HG03064 (cell line): Measurements from ENCODE around the gene LRG1.
"Not testable (repeated sequence)": the region's sequence is repeated elsewhere in the genome, so short reads cannot be mapped to it uniquely, and the experiment has no call there.

Experiments
- ATAC-seq: cut with Tn5 transposase; IDR thresholded peaks from one replicate; pipeline ENCODE4 v1.9.1; 2021; ENCODE audit warnings: low read depth; ENCODE audit not compliant: unreplicated experiment

LRG1 gene

GRCh38 chr19:4531562-4532165 is 8.2 kb downstream of the LRG1 start:
- no peak for ATAC-seq

- no peak for ATAC-seq
These were observed 9.8 kb downstream of the LRG1 start for GRCh38 chr19:4529924-4530522.

- no peak for ATAC-seq
These were observed 11.0 kb downstream of the LRG1 start for GRCh38 chr19:4528843-4529242.

DNA sequence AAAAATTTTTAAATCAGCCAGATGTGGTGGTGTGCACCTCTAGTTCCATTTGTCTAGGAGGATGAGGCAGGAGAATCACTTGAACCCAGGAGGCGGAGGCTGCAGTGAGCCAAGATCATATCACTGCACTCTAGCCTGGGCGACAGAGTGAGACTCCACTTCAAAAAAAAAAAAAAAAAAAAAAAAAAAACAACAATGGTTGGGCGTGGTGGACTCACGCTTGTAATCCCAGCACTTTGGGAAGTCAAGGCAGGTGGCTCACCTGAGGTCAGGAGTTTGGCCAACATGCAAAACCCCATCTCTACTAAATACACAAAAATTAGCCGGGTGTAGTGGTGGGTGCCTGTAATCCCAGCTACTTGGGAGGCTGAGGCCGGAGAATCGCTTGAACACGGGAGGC is 12.5 kb downstream of the LRG1 start:
- ATAC-seq, result not testable (repeated sequence)

DNA sequence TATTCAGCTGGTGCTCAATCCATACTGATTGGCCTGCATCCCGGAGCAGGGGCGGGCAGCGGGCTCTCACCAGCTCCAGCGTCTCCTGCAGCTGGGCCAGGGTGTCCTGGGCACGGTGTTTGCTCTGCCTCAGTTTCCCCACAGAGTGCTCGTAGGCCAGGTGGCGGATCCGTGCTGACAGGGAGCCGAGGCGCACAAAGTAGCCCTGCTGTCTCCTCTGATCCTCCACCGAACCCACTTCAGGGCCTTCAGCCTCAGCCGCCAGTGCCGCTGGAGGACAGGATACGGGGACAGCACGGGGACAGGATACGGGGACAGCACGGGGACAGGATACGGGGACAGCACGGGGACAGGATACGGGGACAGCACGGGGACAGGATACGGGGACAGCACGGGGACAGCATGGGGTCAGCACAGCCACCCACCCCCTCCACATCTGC is 14.3 kb downstream of the LRG1 start:
- ATAC-seq, result no peak

DNA sequence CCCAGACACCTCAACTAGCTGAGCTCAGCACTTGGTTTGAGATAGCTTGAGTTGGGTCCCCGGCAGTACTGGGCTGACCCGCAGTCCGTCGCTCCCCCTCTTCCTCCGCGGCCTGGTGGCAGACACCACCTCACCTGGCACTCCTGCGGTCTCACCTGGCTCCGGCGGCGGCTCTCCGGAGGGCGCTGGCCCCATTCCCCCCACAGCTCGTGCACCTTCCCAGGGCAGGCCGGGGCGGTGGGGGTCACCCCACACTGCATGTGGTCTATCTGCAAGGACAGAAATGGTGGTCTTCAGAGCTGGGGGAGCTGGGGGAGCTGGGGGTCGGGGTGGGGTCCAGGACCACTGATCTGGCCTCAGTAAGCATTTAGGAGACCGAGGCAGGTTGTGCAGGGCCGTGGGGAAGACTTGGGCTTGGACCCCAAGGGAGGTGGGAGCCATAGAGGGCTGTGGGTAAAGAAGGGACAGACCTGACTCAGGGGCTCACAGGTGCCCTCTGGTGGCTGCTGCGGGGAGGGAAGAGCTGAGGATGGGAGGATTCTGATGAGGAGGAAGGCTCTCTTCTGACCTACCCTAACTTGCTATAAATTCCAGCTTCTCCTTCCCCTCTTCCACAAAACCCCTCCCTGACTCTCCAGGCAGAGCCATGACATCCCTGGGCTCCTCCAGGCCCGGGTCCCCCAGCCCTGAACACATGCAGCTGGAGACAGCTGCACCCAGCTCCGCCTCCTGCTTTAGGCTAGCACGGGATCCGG is 14.9 kb downstream of the LRG1 start:
- no peak for ATAC-seq

DNA sequence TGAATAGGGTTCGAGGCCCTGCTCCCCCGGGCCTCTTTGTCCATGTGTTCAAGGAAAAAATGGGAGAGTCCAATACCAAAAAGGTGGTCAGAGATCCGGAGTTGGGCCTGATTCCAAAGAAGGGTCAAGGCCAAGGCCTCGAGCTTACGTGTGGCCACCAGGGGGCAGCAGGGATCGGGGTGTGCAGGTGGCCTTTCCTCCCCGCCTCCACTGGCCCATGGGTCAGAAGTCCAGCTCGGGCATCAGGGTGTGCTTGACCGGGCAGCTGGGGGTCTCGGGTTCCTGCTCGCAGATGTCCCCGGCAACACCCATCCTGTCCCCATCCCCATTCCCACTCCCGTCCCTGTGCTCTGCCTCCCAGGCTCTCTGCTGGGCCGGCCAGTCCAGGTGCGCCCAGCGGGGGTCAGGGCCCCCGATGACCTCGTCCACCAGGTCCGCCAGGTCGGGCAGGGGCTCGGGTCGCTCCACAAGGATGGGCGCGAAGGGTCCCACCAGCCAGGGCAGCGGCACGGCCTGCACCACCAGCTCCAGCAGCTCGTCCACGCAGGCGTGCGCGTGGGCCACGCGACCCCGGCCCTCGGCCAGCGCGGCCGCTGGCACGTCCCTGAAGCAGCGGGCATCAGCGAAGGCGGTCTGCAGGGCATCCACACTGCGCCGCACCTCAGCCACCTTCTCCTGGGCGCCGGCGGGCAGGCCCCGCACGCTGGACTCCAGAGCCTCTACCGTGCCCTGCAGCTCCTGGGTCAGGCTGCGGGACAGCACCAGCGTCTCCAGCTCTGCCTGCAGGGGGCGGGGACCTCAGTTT is 16.3 kb downstream of the LRG1 start:
- ATAC-seq, result no peak

- no peak for ATAC-seq
These were observed 17.4 kb downstream of the LRG1 start for GRCh38 chr19:4522291-4523002.

DNA sequence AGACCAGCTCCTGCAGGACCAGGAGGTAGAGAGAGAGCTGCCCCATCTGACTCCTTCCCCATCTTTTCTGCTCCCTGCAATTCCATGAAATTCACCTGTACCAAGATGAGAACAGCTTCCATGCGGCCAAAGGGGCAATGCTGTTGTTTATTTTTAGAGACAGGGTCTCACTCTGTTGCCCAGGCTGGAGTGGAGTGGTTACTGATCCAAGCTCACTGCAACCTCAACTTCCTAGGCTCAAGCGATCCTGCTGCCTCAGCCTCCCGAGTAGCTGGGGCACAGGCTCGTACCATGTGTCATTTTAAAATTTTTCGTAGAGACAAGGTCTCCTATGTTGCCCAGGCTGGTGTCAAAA is 18.0 kb downstream of the LRG1 start:
- no peak for ATAC-seq

DNA sequence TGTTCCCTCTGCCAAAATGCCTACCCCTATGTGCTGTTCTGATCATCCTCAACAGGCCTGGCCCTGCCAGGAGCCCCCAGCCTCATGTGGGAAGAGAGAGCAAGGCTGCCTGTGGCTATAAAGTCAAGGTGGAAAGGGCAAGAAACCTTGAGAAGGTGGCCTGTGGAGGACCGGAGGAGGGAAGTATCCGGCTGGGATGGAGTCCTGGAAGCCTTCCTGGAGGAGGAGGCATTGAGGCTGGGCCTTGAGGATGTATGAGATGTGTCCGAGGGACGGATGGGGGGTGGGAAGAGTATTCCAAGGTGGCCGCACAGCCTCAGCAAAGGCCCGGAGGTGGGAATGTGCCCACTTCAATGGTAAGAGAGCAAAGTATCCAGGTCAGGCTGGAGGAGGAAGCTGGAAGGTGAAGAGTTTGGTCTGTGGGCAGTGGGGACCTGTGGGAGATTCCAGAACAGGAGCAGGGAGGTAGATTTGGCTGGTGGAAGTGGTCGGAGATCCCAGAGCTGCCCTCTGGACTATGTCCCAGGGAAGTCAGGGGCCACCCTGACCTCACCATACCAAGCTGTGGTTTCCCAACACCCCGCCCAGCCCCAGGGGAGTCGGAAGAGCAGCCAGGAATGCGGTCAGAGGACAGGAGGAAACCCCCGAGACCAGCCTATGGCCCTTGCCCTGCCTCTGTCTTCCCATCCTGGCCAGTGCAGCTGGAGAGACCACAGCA is 18.5 kb downstream of the LRG1 start:
- no peak for ATAC-seq

DNA sequence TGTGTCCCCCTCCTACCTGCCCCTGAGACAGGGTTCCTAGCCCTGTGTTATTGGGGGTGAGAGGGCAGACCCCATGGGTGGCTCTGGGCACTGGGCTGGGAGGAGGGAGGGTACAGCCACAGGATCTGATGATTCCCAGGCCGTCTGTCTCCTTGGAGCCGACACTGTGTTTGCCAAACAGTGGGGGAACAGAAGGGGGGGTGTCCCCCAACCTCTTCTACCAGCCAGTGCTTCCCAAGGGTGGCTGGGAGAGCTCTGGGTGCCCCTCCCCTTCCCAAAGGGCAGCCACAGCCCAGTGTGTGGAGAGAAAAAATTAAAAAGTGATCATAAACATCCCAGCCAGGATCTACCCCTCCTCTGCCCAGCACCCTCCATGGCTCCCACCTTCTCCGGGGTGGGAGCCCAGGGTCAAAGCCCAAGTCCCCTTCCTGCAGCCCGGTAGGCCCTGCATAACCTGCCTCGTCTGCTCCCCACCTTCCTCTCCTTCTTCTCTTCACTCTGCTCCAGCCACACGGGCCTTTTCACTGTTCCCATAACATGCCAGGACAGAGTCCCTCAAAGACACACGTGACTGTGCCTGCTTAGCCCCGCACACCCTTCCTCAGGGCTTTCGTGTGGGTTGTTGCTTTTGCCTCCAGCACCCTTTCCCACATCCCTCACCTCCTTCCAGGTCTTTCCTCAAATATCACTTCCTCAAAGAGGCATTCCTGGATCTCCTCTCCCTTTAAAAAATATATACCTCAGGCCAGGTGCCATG is 20.1 kb downstream of the LRG1 start:
- ATAC-seq, result no peak

DNA sequence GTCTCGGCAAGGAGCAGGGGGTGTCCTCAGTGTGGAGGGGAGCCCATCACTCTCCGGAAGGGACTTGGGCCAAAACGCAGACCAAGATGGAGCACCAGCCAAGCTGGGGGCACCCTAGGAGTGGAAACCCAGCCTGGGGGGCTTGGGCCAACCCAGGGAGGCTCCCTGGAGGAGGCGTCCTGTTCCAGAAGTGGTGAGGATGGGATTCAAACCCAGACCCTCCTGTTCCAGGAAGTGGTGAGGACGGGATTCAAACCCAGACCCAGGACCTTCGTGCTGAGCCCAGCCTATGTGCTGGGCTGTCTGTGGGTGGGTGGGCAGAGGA is 20.7 kb downstream of the LRG1 start:
- ATAC-seq, result no peak

DNA sequence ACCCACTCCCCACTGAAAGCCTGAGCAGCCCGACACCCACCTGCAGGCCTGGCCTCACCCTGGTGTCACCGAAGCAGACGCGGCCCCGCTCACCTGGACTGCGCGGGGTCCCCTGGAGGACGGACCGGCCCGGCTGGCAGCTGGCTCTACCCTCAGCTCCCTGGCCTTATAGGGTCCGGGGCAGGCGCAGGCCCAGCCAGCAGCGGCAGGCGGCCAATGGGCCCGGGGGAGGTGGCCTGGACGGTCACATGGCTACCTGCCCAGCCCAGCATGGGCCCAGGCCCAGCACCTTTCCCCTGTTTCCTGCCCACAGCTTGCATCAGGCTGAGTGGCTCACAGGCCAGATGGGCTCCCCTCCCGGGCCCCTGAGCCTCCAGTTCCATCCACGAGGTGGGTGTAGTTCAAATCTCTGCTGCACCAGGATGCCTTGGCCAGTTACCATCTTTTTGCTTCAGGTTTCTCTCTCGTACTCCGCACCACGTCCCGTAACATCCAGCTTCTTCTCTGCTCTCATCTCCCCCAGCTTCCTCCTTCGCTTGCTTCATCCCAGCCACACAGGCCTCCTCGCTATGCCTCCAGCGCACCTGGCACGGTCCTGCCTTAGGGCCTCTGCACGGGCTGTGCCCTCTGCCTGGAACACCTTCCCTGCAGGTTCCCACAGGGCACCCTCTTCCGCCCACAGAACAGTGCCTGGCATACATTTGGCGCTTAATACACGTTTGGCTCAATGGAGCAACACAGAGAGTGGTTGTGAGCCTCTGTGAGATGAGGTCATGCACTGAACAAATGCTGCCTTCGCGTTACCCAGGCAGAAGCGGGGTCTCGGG is 21.3 kb downstream of the LRG1 start, which contains the start of gene PLIN4:
Gene PLIN4 (minus strand): TSS at position 142 of the 827 bp plus-strand sequence. CDS start 214 bp downstream, outside the sequence.
- no peak for ATAC-seq

DNA sequence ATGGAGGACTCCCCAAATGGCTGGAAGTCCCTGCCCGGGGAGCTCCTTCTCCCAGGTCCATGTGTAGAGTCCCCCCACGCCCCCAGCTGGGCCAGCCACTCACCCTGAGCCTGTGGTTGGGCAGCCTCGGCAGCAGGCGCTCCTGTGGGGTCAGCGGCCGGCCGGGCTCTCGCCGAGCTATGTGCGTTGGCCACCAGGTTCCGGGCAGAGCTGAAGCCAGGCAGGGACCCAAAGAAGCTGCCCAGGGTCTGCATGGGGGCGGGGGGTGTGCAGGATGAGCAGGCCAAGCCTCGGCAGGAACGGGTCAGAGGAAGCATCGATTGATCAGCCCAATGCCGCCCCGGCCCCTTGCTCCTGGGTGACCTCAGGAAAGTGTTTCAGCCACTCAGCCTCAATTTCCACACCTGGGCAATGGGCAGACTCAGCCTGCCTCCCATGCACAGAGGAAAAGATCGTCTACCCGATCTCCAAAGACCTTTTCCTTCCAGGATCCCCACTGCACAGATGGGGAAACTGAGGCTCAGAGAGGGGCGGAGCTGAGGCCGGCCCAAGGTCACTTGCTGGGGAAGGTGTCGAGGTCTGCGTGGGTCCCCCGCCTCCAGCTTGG is 22.3 kb downstream of the LRG1 start:
- ATAC-seq, result no peak

GRCh38 chr19:4516939-4517300 is 22.9 kb downstream of the LRG1 start:
- no peak for ATAC-seq

- ATAC-seq, result no peak
These were observed 23.5 kb downstream of the LRG1 start for GRCh38 chr19:4516199-4516938.

- no peak for ATAC-seq
These were observed 24.1 kb downstream of the LRG1 start for GRCh38 chr19:4515732-4516131.
